ENCODE data around the gene VWDE.
A peak's percentile ranks its signal among the peaks of the same experiment; 100 is the strongest.
"Not testable (repeated sequence)": the region's sequence is repeated elsewhere in the genome, so short reads cannot be mapped to it uniquely, and the experiment has no call there.

The VWDE gene

DNA sequence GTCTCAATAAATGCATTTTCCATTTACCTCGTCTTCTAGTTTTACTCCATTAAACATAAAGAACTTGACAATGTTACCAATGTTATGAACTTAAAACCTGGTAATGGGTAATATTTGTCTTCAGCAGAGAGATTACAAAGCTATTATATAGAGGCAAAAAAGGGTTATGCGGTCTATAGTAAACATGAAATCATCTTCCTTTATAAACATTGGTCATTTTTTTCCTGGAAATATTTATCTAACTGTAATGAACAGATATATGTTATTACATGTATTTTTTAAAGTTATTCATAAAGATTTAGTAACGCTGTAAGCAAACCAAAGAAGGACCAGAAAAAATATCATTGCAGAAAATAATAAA, 1.3 kb downstream of the VWDE start:
- no peak for DNase-seq

DNA sequence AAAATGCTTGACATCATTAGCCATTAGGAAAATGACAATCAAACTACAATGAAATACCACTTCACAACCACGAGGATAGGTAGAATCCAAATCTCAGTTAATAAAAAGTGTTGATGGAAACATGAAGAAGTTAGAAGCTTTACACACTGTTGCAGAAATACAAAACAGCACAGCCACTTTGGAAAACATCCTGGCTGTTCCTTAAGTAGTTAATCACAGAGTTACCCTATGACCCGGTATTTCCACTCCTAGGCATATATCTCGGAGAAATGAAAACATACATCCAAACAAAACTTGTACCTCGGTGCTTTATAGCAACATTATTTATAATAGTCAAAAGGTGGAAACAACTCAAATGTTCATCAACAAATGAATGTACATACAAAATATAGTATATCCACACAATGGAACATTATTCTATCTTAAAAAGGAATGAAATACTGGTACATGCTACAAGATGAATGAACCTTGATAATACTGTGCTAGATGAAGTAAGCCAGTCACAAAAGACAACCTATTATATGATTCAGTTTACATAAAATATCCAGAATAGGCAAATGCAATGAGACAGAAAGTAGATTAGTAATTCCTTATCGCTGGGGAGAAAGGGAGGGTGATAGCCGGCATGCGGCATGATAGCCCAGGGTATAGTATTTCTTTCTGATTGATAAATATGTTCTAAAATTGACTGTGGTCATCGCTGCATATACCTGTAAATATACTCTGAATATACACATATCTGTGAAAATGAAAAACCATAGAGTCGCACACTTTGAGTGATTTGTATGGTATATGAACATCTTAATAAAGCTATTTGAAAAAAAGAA, 1.9 kb downstream of the VWDE start:
- DNase-seq = no peak

DNA sequence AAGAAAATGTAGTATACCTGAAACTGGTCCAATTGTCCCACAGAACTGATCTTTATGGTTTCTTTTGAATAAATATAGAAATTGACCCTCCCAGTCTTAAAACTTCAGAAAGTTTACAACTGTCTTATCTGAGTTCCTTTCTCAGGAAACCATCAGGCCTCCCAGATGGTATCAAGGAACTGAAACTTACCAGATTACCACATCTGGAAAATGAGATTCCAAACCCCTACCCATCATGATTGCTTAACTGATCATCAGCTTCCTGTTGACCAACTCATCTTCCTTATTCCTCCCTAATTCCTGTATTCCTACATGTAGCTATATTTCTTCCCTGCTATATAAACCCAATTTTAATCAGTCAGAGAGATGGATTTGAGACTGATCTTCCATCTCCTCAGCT, 5.5 kb downstream of the VWDE start:
- no peak for DNase-seq

DNA sequence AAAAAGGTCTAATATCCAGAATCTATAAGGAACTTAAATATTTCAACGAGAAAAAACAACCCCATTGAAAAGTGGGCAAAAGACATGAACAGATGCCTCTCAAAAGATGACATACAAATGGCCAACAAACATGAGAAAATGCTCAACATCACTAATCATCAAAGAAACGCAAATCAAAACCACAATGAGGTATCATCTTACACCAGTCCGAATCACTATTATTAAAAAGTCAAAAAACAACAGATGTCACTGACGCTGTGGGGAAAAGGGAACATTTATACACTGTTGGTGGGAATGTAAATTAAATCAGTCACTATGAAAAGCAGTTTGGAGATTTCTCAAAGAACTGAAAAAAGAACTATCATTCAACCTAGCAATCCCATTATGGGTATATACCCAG, 6.0 kb downstream of the VWDE start:
- DNase-seq = no peak

DNA sequence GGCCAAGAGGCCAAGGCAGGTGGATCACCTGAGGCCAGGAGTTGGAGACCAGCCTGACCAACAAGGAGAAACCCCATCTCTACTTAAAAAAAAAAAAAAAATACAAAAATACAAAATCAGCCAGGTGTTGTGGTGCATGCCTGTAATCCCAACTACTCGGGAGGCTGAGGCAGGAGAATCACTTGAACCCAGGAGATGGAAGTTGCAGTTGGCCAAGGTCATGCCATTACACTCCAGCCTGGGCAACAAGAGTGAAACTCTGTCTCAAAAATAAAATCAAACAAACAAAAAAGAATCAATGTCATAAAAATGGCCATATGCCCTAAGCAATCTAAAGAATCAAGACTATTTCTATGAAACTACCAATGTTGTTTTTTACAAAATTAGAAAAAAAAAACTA, 7.0 kb downstream of the VWDE start:
- DNase-seq = not testable (repeated sequence)

DNA sequence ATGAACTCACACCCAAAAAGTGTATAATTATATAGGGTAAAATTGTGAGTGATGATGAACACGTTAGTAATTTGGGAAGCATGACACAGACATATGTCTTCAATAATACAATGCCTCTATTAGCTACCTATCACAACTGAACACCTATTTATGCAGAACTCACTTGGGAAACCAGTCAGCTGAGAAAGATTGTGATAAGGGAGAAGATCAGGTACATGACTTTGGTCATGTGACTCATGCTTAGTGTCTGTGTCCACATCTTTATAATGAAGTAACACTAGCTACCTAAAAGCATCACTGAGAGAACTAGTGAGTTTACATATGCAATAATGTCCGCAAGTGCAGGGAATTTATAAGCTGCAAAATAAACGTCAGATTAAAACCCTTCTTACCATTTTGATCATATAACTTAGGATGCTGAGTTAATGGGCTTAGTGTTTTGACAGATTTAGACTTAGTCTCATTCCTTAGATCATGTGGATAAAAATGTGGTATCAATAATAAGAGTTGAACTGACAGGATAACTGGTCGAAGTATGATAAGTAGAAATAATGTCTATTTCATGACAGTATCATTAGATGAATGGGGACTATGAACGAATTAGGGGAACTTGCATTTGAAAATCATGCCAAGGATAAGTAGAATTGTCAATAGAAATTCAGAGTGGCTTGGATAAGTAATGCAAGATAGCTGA, 11.6 kb downstream of the VWDE start:
- DNase-seq = no peak

DNA sequence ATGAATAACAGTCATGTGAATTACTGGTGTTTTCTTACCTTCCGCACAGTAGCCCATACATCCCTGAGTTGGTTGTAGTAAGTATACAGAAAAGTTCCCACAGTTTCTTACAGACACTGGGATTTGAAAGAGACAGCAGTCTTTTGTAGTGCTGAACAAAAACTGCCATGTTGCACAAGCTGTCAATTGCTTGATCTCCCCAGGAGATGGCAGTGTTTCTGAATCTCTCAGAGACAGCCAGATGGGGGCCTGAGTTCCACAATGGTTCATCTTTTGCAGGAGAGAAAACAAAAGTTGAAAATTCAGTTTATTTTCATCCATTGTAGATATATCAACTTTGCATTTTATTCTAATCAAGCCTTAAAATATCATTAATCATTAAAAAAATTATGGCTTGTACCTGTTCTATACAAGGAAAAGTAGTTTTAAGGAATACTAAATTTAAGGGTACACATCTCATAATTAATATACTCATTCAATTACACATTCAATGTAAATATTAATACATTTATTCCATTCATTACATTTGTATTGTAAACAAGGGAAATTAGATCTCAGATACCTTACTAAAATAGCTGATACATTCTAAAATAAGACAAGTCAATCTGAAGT, 14.5 kb downstream of the VWDE start:
- DNase-seq = peak in 26 of 56 donors; percentile 1 to 63 (median 14)

DNA sequence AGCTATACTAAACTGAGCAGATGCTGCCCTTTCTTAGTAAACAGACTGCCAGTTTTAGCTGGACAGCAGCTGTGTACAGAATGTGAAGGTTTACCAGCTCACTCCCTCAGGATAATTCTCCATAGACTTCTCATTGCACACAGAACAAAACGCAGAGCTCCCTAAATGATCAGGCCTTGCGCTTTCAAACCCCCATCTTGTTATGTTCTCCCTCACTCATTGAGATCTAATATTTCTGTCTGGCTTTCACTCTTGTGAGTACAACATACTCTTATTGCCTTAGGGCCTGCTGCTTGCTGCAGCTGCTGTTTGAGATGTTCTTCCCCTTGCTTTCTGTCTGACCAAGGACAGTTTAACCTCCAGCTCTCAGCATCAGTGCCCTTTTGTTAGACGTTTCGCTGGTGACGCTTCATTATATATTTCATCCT, 17.3 kb downstream of the VWDE start:
- DNase-seq = no peak

DNA sequence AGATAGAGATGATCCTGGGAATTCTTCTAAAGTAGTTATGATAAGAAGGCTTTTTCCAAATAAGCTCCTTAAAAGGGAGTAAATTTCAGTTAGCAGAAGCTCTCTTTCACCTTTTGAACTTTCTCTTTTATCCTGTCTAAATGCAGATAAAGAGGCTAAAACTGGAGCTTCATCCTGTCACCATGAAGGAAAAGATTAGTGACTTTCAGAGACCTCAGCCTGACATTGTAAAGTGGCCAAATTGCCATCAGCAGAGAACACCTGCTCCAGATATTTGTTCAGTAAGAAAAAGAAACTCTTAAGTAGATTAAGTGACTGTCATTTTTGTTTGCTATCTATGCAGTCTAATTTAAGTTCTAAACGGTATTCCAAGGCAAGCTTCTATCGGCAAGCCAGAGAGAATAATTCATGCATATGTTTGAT, 18.3 kb downstream of the VWDE start:
- DNase-seq = no peak

DNA sequence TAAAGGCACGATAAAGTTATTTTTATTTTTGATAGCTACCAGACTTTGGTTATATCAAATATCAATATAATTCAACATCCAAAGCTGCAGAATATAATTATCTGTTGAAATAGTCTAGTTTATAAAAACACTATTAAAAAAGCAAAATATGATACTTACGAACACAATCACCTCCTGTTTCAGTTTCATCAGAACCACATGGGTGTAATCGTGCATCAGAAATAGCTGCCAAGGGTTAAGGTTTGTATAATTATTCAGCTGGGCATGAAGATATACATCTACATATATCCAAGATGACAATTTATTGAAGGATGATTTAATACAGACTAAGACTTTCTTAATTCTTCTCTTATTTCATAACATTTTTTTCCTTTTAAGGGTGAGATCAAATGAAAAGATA, 20.3 kb downstream of the VWDE start:
- DNase-seq = no peak

DNA sequence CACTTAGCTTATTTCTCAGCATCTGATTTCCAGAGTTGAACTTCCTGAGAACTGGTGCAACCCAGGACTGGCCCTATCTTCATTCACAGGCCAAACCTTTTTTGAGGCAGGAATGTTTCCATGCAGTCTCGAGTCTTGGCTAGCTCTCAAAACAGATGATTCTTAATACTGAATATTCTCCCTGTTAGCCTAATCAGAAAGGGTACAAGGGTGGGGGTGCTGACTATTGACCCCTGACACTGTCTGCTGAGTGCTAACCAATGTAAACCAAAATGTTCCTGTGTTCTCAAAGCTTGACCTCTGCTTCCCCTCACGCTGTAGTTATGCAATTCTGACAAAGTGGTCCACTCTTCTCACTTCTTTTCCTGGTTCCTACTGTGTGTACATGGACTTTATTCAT, 25.3 kb downstream of the VWDE start:
- no peak for DNase-seq

DNA sequence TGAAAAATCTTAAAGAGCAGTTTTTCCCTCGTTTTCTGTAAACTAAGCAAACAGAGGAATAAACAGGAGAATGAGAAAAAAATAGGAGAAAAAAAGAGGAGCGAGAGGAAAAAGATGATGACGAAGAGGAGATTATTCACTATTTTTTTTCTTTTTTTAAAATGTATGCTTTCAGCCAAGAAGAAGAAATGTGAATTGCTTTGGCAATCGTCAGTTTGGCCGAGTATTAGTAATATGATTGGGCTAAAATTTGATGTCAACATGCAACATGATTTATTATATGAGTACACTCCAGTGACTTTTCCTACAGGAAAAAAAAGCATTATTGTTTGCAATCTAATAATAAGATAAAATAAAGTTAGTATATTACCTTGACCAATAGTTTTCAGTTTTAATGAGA, 26.3 kb downstream of the VWDE start:
- DNase-seq = no peak

DNA sequence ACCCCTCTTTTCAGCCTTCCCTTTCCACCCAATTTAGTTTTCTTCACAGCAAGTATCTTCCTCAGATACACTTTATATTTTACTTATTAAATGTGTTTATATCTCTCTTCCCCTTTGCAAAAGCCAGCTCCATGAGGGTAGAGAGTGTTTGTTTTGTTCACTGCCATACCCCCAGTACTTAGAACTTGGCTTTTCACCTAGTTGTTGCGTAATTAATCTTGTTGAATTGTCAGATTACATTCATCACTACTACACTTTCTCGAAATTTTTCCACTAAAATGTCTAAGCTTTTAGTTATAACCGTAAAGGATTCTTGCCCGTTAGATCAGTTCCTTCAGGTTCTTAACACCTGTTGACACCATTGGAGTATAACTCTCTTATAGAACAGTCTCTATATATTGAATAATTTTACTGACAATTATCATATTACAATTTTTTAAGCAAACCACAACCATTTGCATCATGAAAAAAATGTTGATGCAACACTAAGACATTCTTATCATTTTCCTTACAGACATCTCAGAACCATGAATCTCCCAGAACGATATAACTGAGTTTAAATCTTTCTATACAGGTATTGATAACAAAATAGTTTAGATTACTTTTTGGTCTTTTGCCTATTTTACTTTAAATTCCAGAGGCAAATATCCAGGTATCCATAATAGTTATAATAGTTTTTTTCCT, 29.9 kb downstream of the VWDE start:
- DNase-seq = no peak

DNA sequence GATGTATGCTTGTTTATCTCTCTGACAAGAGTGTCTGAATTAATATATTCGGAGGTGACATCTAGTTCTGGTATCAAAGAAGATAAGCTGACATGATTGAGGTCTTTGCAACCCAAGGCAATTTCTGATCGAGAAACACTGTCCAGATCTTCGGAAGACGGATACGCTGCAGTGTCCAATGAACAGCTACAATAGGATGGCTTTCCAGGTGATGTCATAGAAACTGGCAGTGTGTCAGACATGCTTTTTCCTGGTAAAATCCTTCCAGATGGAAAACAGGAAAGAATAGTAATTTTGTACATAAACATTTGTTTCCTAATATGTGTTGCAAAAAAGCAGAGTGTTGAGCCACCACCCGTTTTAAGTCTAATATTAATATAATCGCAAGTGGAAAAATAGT, 33.4 kb downstream of the VWDE start:
- no peak for DNase-seq

DNA sequence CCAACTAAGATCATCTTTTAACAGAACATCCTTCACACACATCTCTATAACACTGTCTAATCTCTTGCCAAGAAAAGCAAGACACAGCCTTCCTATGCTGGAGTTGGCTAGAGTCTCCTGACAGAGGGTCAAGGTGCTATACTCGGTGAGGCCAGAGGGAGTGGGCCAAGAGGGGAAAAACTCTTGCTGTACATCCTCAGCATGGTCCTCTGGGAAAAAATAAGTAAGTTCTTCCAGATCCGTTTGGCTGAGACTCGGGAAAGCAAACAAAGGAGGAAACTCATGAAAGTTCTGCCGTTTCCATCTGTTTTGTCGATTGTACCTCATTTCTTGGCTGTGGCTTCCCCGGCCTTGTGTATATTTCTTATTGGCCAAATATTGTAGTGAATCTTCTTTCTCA, 33.9 kb downstream of the VWDE start:
- DNase-seq = no peak

DNA sequence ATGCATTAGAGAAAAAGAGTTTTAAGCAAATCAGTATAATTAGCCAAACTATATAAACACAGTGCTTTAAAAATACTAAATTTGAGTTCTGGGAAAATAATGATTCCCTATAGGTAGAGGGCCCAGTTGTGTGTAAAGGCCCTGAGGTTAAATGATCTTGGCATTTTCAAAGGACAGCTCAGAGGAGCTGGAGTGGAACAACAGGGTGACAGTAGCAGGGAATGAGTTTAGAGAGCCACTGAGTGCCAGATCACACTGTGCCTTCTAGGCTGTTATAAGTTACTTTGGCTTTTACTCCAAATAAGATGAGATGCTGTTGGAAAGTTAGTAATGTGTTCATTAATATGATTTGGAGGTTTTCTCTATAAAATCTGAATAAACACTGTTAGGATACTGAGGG, 34.6 kb downstream of the VWDE start:
- DNase-seq = no peak

DNA sequence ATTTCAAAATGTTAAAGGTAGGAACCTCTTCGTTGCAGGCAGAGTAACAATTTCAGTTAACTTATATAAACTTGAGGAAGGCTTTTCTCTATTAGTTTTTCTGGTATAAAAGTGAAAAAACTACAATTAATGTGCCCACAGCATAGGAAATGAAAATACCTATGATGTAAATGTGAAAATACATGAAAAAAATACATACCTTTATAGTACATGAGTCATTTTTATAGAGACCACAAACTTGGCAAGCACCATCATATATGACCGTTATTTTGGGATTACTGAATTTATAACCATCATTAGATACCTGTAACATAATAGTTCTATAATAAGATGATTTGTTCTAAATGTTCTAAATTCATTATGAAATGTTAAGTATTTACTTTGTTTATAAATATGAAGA, 42.7 kb downstream of the VWDE start:
- no peak for DNase-seq

DNA sequence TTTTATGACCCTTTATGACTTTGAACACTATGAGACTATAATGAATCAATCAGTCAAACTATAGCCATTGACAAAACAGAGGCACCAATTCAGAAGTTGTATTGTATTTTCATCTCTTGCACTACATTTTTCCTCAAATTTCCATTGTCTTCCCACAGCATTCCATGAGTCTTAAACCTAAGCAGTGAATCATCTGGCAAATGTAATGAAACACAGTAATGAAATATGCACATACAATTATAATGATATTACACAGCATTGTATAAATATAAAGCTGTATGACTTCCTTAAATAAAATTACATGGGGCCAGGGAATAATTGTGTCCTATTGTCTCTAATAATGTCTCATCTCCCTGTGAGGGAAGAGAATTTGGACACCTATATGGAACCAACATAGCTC, 45.0 kb downstream of the VWDE start:
- DNase-seq = no peak

DNA sequence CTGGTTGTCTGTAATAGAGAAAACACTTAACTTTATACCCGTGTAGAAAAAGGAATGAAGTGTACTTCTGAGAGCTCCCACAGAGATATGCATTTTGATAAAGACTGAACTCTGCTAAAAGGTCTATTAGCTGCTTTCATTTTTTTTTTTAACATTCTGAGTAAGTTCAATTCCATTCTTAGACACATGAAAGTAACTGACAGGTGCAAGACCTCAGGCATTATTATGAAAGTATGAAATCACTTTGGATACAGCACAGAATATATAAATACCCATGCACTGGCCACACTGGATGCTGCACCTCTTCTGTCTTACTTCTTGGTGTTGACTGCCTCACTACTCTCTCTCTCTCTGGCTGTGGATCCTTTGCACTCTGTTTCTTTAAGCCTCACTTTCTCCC, 46.2 kb downstream of the VWDE start:
- no peak for DNase-seq

DNA sequence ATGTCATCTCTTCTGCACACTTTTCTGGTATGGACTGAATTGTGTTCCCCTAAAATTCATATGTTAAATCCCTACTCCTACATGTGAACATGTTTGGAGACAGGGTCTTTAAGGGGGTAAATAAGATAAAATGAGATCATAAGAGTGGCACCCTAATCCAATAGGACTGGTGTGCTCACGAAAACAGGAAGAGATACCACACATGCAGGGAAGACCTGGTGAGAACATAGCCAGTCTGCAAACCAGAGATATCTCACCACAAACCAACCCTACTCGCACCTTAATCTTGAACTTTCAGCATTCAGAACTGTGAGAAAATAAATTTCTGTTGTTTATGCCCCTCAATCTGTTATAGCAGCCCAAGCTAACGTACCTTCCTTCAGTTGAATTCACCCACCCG, 51.8 kb downstream of the VWDE start:
- no peak for DNase-seq

DNA sequence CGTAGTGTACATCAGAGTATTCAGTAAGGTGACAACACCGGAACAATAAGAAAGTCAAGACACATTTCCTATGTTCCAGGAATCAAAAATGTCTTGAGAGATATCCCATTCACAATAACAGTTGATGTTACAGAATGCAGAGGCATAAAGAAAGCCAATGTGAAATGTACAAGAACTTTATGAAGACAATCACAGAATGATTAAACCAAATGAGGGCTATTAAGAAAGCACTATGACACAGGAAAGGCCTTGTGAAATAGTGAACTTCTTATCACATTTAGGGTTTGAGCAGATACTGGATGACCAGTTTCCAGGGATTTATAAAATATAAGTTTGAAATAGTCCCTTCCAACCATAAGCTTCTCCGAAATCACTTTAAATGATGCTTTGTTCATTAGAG, 52.7 kb downstream of the VWDE start:
- no peak for DNase-seq

DNA sequence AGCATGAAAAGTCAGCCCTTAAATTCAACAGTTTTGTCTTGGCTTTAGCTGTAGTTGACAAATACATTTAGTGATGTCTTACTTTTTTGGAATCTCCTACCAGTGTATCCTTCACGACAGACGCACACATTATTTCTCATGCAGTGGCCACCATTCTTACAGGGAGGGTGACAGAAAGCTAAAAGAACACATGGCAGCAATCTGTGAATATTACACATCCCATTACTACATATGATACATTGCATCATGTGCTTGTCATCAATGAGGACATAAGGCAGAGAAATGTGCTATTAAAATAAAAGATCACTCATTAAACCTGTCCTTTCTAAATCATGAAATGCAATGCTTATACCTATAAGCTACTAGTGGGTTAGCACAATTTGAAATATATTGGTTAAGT, 66.6 kb downstream of the VWDE start:
- no peak for DNase-seq

Data from nucleus accumbens (tissue), 56 donors.